ENCODE measurements around the gene PLPPR3. TPM values are rescaled to one million over a fixed set of nuclear protein-coding genes. Genes with fewer than 3 reads are reported as not detected.

The PLPPR3 gene
- polyA plus RNA-seq, 1 donor from 2014 or later: 239 TPM

DNA sequence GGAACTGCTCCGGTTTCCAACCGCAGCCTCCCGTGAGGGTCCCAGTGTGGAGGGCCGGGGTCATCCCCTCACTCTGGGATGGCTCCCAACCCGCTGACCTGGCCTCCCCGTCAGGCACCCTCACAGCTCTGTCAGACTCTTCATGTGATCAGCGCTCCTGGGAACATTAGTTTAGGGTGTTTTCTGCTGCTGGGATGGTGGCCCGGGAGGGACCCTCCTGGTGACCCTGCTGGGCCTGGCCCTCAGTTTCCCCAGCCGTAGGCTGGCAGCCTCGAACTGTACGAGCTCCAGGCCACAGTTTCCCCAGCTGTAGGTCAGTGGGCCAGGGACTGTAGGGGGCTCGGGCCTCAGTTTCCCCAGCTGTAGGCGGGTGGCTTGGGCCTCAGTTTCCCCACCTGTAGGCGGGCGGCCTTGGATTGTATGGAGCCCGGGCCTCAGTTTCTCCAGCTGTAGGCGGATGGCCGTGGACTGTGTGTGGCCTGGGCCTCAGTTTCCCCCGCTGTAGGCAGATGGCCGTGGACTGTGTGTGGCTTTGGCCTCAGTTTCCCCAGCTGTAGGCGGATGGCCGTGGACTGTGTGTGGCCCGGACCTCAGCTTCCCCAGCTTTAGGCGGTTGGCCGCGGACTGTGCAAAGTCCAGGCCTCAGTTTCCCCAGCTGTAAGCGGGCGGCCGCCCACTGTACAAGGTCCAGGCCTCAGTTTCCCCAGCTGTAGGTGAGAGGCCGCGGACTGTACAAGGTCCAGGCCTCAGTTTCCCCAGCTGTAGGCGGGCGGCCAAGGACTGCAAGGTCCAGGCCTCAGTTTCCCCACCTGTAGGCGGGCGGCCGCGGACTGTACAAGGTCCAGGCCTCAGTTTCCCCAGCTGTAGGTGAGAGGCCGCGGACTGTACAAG, 25.8 kb downstream of the PLPPR3 start:
- Histone ChIP-seq H3K9ac (ENCODE audit: low read length) (peak overlapping the region; percentile 73), H3K27ac (ENCODE audit: low read length) (no peak overlapping the region), H2AFZ (ENCODE audit: low read depth, low read length) (peak overlapping the region; percentile 87), H3K36me3 (ENCODE audit: insufficient read depth, low read length) (no peaks in the 10 kb centered on the region), H3K4me2 (ENCODE audit: low read length) (no peak overlapping the region), H3F3A (ENCODE audit: insufficient read depth, low read length, poor library complexity, severe bottlenecking) (no peaks in the 10 kb centered on the region), H3K79me2 (replicated peaks; ENCODE audit: insufficient read depth, low read length) (peaks cover 29% of the 10 kb centered on the region), H3K27me3 (ENCODE audit: insufficient read depth, low read depth, low read length) (no peaks in the 10 kb centered on the region), H3K9me2 (ENCODE audit: insufficient read depth, low read length) (no peaks in the 10 kb centered on the region), H3K4me3 (ENCODE audit: low read length) (peak overlapping the region; percentile 75), H4K20me1 (ENCODE audit: insufficient read depth) (peaks cover 19% of the 10 kb centered on the region), H3K9me3 (ENCODE audit: low read length) (no peaks in the 10 kb centered on the region)
- TF ChIP-seq, protein P1, sequence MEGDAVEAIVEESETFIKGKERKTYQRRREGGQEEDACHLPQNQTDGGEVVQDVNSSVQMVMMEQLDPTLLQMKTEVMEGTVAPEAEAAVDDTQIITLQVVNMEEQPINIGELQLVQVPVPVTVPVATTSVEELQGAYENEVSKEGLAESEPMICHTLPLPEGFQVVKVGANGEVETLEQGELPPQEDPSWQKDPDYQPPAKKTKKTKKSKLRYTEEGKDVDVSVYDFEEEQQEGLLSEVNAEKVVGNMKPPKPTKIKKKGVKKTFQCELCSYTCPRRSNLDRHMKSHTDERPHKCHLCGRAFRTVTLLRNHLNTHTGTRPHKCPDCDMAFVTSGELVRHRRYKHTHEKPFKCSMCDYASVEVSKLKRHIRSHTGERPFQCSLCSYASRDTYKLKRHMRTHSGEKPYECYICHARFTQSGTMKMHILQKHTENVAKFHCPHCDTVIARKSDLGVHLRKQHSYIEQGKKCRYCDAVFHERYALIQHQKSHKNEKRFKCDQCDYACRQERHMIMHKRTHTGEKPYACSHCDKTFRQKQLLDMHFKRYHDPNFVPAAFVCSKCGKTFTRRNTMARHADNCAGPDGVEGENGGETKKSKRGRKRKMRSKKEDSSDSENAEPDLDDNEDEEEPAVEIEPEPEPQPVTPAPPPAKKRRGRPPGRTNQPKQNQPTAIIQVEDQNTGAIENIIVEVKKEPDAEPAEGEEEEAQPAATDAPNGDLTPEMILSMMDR (IDR thresholded peaks at IDR 0.05; ENCODE audit: poor library complexity, severe bottlenecking): no peak

DNA sequence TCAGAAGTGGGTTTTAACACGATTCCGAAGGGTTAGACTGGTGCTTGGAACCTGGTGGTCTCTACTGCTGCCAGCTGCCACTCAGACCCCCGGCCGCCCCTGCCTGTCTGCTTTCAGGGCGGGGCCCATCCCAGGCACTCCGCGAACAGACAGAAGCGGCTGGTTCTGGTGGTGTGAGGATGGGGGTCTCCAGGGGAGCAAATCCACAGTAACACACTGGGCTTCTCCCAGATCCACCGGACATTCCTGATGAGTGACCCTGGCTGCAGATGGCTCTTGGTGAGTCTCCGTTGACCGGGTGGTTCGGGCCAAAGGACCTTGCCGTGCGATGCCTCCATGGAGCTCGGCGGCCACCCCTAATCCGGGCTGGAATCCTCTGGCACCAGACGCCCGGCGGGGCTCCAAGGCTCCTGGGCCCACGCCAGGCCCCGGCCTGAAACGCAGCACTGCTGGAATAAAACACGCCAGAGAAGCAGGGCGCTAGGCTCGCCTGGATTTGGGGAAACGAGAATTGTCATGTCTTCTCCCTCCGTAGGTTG, 26.6 kb downstream of the PLPPR3 start:
- H2AFZ ChIP-seq (ENCODE audit: low read depth, low read length): no peak overlapping the region
- peaks cover 22% of the 10 kb centered on the region for H3K79me2 ChIP-seq (replicated peaks; ENCODE audit: insufficient read depth, low read length)
- H3K27ac ChIP-seq (ENCODE audit: low read length): no peak overlapping the region

More for the DNA sequence above, 26.6 kb downstream of the PLPPR3 start:
- H3K9me2 ChIP-seq (ENCODE audit: insufficient read depth, low read length): no peaks in the 10 kb centered on the region
- no peaks in the 10 kb centered on the region for H3K9me3 ChIP-seq (ENCODE audit: low read length)
- H3K4me2 ChIP-seq (ENCODE audit: low read length): no peak overlapping the region
- H3K9ac ChIP-seq (ENCODE audit: low read length): no peak overlapping the region
- no peaks in the 10 kb centered on the region for H3K36me3 ChIP-seq (ENCODE audit: insufficient read depth, low read length)
- H3K4me3 ChIP-seq (ENCODE audit: low read length): no peak overlapping the region
- H3K27me3 ChIP-seq (ENCODE audit: insufficient read depth, low read depth, low read length): no peaks in the 10 kb centered on the region
- no peaks in the 10 kb centered on the region for H3F3A ChIP-seq (ENCODE audit: insufficient read depth, low read length, poor library complexity, severe bottlenecking)
- peaks cover 18% of the 10 kb centered on the region for H4K20me1 ChIP-seq (ENCODE audit: insufficient read depth)
- no peak for TF ChIP-seq SMC3 (conservative IDR thresholded peaks at IDR 0.05; ENCODE audit: poor library complexity)
- no peak for TF ChIP-seq MXI1 (conservative IDR thresholded peaks at IDR 0.05; ENCODE audit: poor library complexity, severe bottlenecking)
- no peak for TF ChIP-seq EZH2 (IDR thresholded peaks at IDR 0.05; ENCODE audit: borderline replicate concordance, insufficient read depth, low read length, poor library complexity, severe bottlenecking)
- no peak for TF ChIP-seq POLR2AphosphoS5 (IDR thresholded peaks at IDR 0.05)
- no peak for TF ChIP-seq RAD21 (conservative IDR thresholded peaks at IDR 0.05)
- TF ChIP-seq, protein P1 (IDR thresholded peaks at IDR 0.05; ENCODE audit: poor library complexity, severe bottlenecking): no peak
- no peak for TF ChIP-seq TAF1 (IDR thresholded peaks at IDR 0.05; ENCODE audit: low read depth)
- no peak for TF ChIP-seq EP300 (conservative IDR thresholded peaks at IDR 0.05; ENCODE audit: poor library complexity, severe bottlenecking)
- TF ChIP-seq REST (IDR thresholded peaks at IDR 0.05; ENCODE audit: borderline replicate concordance): no peak
